Lung (tissue), 12 donors: Measurements from ENCODE around the gene TRMT44. TPM values are rescaled to one million over a fixed set of nuclear protein-coding genes. Genes with fewer than 3 reads are reported as not detected.

Experiments
- ATAC-seq: fragments of 200-7000 bp; cut with Tn5 transposase; one replicate; pipeline ENCODE4 v1.9.1; 2020; ENCODE audit warnings: moderate number of reproducible peaks; ENCODE audit not compliant: insufficient read depth, low FRiP score
- DNase-seq, 3 donors: peaks; one replicate each; pipeline ENCODE4 v3.0.0-alpha.2; 2013 to 2017
- H3K27ac ChIP-seq, 2 donors: one replicate each; pipeline ENCODE4 v1.5.1; 2013; ENCODE audit warnings: mild to moderate bottlenecking in 2 of 2, moderate library complexity in 2 of 2, control low read depth in 1 of 2, inconsistent platforms in 1 of 2, low read depth in 1 of 2, low read length in 1 of 2
- H3K27me3 ChIP-seq, 3 donors: one replicate each; pipeline ENCODE4 v1.5.1; 2013; ENCODE audit warnings: low read length in 2 of 3; ENCODE audit not compliant: control insufficient read depth in 3 of 3, insufficient read depth in 3 of 3
- H3K36me3 ChIP-seq, 4 donors: one replicate each; pipeline ENCODE4 v1.5.1; 2013; ENCODE audit warnings: low read length in 4 of 4, mild to moderate bottlenecking in 1 of 4, moderate library complexity in 1 of 4; ENCODE audit not compliant: control insufficient read depth in 4 of 4, insufficient read depth in 4 of 4
- H3K4me1 ChIP-seq, 5 donors: one replicate each; pipeline ENCODE4 v1.5.1; 2013; ENCODE audit warnings: low read length in 5 of 5, mild to moderate bottlenecking in 2 of 5, moderate library complexity in 1 of 5; ENCODE audit not compliant: control insufficient read depth in 5 of 5, insufficient read depth in 5 of 5
- H3K4me3 ChIP-seq: one replicate; pipeline ENCODE4 v1.5.1; 2013; ENCODE audit warnings: mild to moderate bottlenecking, control low read depth, moderate library complexity
- H3K9ac ChIP-seq, 2 donors: one replicate each; pipeline ENCODE4 v1.5.1; 2013; ENCODE audit warnings: low read length in 2 of 2, control low read depth in 1 of 2; ENCODE audit not compliant: insufficient read depth in 1 of 2
- H3K9me3 ChIP-seq, 4 donors: one replicate each; pipeline ENCODE4 v1.5.1; 2013; ENCODE audit warnings: low read length in 3 of 4, mild to moderate bottlenecking in 1 of 4, moderate library complexity in 1 of 4; ENCODE audit not compliant: control insufficient read depth in 4 of 4, insufficient read depth in 3 of 4
- CTCF ChIP-seq: IDR thresholded peaks from 2 replicates; pipeline ENCODE4 v1.5.1; 2012; ENCODE audit warnings: mild to moderate bottlenecking; ENCODE audit errors: control extremely low read depth, extremely low read depth
- WGBS, 2 donors: extraction: QIAGEN DNeasy Blood & Tissue Kit; methylation state at CpG; one replicate each; pipeline ENCODE4 v1.1.7; 2013; 5-methylcytosine and 5-hydroxymethylcytosine counted together
- polyA plus RNA-seq, 2 donors: library from polyadenylated mRNA; stranded (reverse); fragments of 200-250 nt; gene quantifications; one replicate each; pipeline ENCODE4 v1.2.1, GENCODE V29; 2013
- total RNA-seq, 2 donors: library from RNA; depleted of rRNA in 1 of 2; stranded (reverse); fragments of >200 nt in 1 of 2; gene quantifications; one replicate each; pipeline ENCODE4 v1.2.1, GENCODE V29; 2014 to 2021
- donor health status: control.
- donor health status: control.
- donor health status: Bipolar disorder and iron deficiency.
- donor health status: healthy.
- donor health status: DM: yes; HTN: yes; CAD: no.

Gene TRMT44
- total and polyA plus RNA-seq, 4 donors: 7.3 to 24.8 (median 15.0) TPM

- Histone ChIP-seq H3K9me3 (peaks cover 0 to 3% (median 0%) of the 10 kb centered on the region in 4 donors), H3K27me3 (no peaks in the 10 kb centered on the region), H3K36me3 (peaks cover 3 to 37% (median 13%) of the 10 kb centered on the region in 4 donors), H3K27ac (no peak overlapping the region), H3K4me3 (no peak overlapping the region), H3K4me1 (peaks cover 0 to 10% (median 0%) of the 10 kb centered on the region in 5 donors), H3K9ac (no peak overlapping the region)
- no peak for ATAC-seq
- no peak for DNase-seq
- 55 to 83% methylated on average over 9 of the region's 9 CpGs for WGBS, 2 donors
- no peak for TF ChIP-seq CTCF
These were observed 42.2 kb upstream of the TRMT44 start for GRCh38 chr4:8398347-8398746.

DNA sequence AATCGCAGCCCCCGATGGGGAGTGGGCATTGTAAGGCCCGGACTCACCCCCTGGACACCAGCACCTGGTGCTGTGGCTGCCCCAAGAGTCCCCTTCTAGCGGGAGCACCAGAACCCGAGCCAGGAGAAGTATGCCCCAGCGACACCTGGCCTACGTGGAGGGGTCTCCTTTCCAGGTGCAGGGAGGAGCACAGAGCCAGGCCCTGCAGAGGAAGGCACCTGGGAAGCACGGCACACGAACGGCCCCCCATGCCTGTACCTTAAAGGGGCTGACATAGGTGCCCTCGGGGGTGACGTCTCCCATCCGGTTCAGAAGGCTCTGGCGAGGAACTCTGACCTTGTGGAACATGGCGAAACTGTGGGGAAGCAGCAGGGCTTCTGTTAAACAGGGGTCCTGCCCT lies 41.3 kb upstream of the TRMT44 start:
- no peak overlapping the region for H3K4me3 ChIP-seq
- peaks cover 0 to 3% (median 0%) of the 10 kb centered on the region in 4 donors for H3K9me3 ChIP-seq
- no peak overlapping the region for H3K9ac ChIP-seq
- no peak for DNase-seq
- peaks cover 0 to 10% (median 0%) of the 10 kb centered on the region in 5 donors for H3K4me1 ChIP-seq
- H3K27me3 ChIP-seq: no peaks in the 10 kb centered on the region
- 84 to 92% methylated on average over 13 to 15 of the region's 15 CpGs for WGBS, 2 donors
- peaks cover 3 to 32% (median 10%) of the 10 kb centered on the region in 4 donors for H3K36me3 ChIP-seq
- no peak overlapping the region for H3K27ac ChIP-seq
- no peak for TF ChIP-seq CTCF
- no peak for ATAC-seq

GRCh38 chr4:8400632-8401325 lies 39.8 kb upstream of the TRMT44 start:
- H3K4me1 ChIP-seq: peaks cover 0 to 7% (median 0%) of the 10 kb centered on the region in 5 donors
- H3K4me3 ChIP-seq: no peak overlapping the region
- no peak for DNase-seq
- H3K27me3 ChIP-seq: no peaks in the 10 kb centered on the region
- H3K9me3 ChIP-seq: no peaks in the 10 kb centered on the region
- TF ChIP-seq CTCF: no peak
- no peak for ATAC-seq
- no peak overlapping the region for H3K27ac ChIP-seq
- WGBS, 2 donors: 89 to 91% methylated on average over 13 of the region's 13 CpGs
- H3K36me3 ChIP-seq: peaks cover 0 to 37% (median 10%) of the 10 kb centered on the region in 4 donors
- H3K9ac ChIP-seq: no peak overlapping the region
